ENCODE measurements around the gene ZIC1.

ZIC1 gene

GRCh38 chr3:147397155-147397874 lies 11.8 kb upstream of the ZIC1 start:
- no peak for DNase-seq

DNA sequence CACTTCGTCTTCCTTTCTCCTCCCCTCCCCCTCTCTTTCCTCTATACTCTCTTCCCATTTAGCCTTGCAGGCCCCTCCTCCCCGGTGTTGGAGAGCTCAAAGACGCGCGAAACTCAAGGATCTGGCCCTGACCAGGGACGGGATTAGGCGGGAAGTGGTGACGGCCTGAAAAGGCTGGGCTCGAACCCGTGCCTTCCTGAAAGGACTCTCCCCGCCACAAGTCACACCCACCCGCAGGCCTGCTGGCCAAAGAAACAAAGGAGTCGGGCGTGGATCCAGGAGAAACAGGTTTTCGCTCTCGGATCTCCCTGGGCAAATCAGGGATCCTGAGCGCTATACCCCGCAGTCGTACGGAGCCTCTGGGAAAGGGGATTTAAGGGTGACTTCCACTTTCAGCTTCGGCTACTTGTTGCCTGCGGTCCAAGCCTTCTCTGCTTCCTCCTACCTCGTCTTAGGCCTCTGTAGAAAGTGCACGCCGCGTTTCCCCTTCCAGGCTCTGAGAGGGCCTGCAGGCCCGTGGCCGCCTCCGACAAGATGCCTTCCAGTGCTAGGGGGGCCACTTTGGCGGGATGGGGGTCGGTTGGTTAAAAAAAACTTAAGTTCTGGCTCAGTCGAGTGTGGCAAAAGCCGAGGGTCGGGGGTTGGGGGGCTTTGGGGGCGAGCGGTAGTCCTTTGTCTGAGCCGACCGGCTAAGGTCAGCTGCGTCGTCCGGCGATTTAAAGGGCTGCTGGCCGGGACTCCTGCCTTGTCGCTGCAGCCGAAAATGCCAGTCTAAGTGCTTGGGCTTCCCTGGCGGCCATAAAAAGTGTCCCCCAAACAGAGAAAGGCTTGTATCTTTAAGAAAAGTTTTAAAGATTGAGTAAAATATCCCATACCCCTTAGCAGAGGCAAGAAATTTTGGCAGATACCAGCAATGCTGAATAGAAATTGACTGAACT lies 11.0 kb upstream of the ZIC1 start:
- DNase-seq = no peak

DNA sequence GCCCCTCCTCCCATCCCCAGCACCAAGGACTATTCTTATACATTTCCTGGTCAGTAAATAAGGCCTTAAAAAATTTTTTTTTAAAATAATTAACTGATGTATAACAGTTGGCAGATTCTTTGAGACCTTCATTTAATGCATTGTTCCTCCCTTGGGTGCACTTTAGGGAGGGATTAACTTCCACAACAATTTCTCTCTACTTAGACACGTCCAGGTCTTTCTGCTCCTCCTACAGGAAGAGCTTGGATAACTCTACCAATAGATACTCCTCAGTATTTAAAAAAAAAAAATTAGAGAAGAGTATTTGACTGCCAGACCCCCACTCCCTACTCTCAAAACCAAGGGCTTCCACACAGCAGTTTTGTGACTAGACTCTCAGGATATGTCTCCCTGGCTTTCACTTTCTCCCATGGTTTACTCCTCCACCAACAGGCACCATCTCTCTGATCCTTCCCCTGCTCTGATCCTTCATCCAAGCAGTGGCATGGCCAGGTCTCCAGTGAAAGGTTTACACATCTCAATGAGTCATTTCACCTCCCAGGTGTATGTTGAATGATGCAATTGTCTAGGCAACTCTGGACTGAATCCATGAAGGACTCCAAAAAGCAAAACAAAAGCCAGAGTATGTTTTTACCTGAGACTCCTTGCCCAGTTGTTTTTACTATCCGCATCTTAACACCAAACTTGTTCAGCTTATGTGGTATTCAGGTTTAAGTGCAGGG lies 10.2 kb upstream of the ZIC1 start:
- no peak for DNase-seq

- no peak for DNase-seq
Observed at GRCh38 chr3:147400111-147400510, 9.1 kb upstream of the ZIC1 start.

- no peak for DNase-seq
Observed at GRCh38 chr3:147400999-147401398, 8.2 kb upstream of the ZIC1 start.

DNA sequence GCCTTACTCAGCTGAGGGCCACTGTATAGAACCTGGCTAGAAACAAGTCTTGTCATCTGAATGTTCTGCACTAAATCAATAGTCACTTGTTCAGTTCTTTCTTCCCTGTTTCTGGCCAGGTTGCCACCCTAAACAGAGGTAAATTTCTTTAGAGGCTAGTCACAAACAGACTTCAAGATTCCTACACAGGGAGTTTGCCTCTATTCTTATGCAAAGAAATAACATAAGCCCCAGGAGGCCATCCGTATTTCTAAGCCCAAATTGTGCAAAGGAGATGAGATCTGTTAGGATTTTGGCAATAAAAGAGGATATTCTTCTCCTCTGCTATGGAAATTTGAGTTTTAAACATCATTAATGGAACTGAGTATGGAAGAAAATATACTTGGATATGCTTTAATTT lies 7.7 kb upstream of the ZIC1 start:
- no peak for DNase-seq

DNA sequence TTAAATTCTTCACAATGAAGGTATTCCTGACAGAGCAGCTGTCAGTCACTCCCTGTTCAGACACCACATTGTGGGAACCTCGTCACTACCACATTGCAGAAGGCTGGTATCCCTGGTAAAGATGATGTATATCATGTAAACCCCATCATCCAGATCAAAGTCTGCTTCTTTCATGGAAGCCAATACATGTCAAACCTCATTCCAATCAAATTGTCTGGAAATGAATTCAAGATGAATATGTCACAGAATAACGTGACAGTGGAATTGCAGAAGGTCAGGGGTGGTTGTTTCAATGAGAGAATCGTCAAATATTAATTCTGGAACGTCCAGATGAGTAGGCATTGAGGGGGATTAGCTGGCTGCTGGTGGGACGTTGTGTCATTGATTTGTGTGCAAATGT lies 7.0 kb upstream of the ZIC1 start:
- DNase-seq = no peak

DNA sequence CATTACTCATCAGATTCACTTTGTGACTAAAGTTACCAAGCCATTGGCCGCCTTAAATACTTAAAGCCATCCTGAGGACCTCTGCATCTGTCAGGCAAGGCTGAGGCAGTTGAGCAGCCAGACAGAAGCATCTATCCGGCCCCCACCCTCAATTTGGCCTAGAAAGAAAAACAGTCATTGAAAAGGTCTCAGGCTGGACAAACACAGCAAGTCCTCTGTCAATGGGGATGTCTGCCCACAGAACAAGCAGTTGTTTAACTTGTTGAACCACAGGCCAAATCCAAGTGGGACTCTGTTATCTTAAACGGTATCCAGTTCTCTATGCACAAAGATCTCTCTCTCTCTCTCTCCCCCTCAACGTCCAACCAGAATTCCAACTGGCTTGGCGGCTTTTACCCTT lies 5.7 kb upstream of the ZIC1 start:
- DNase-seq = no peak

DNA sequence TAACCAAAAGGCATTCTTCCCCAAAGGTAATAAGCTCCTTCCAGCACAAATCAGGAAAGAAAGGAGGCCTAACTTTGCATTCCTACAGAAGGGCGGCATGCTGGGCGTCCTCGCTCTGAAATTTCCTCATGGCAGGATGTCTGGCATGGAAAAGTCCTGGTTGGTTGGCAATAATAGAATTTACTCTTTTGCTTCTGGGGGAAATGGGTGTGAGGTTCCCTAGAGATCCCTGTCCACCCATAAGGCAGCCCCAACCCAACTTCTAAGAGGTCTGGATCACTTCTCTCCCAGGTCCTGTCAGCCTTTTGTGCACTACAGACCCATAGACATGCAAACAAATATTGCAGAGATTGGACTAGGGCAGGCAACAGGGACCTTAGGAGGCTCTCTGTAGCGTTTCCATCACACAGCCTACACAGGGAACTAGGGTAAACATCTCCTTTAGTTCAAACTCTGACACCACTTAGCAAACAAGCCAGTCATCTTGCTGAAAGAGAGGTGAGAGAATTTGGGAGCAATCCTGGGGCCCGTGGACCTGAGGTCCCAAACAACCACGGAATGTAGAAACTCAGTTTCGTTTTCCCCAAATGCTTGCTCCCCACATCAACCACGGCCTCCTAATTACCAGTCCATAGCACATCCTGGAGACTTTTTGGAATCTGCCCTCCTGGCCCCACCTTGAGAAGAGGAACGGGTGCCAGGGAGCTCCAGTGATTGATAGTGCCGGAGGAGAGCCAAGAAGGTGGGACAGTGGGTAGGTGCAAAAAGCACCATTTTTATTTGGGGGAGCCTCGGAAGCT lies 5.0 kb upstream of the ZIC1 start:
- no peak for DNase-seq

DNA sequence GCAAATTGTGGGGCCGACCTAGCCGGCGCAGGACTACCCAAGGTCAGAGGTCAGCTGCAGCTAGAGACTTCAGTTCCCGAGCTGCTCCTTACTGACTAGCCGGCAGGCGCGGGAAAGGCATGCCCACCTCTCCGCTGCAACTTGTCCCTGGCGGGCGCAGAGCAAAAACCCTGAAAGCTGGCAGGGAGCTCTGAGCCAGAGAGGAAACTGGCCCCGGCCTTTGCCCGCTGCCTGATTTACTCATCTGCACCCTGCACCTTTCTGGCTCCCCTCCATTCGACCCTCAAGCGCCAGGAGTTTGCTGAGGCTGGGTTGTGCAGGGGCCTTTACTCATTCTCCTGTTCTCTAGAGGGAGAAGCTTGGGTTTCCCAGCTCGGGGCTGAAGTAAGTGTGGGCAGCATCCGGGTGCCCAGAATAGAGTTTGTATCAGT lies 4.3 kb upstream of the ZIC1 start:
- DNase-seq = no peak

GRCh38 chr3:147405231-147406027 lies 3.7 kb upstream of the ZIC1 start:
- no peak for DNase-seq

DNA sequence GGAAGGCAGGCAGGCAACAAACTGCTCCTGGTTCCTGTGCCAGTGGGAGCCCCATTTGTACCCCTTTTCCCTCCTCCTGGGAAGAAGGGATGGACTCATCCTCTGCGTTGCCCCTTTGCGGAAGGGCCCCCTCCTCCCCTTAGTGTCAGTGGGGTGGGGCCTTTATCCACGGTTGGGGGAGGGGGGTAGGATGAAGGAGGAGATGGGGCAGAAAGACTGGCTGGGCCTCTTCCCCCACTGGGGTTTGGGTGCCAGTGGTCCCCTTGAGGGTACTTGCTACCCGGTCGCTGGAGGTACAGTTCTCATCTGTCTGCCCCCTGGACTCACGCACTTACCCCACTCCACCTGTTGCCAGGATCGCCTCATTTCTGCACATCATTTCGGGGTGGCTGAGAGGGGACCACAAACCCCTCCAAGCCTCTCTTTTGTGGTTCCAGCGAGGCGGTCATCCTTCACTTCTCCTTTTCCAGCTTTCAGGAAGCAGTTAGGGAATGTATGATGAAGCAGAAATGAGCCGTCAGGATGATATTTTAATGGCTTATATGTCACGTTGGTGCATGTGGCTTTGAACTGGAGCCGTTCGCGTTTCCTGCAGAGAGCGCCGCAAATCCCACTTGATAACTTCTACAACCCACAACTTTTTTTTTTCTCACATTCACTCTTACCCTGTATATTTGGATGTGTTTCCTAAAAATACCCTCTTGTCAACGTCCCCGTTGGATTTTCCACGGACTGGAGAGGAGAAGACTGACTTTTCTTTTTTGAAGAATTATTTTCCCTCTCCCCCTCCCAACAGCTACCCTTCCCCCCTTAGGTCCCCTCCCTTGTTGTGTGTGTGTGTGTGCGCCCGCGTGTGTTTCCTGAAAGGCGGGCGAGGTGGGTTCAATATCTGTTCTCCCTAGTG lies 2.9 kb upstream of the ZIC1 start, which contains the start of gene ZIC4:
Gene ZIC4 (minus strand): TSS at position 516 of the 904 bp plus-strand sequence. CDS start 3,746 bp downstream, outside the sequence.
- no peak for DNase-seq

- no peak for DNase-seq
Observed at GRCh38 chr3:147407114-147407497, 2.1 kb upstream of the ZIC1 start.

GRCh38 chr3:147407498-147408187 lies 1.5 kb upstream of the ZIC1 start:
- no peak for DNase-seq

DNA sequence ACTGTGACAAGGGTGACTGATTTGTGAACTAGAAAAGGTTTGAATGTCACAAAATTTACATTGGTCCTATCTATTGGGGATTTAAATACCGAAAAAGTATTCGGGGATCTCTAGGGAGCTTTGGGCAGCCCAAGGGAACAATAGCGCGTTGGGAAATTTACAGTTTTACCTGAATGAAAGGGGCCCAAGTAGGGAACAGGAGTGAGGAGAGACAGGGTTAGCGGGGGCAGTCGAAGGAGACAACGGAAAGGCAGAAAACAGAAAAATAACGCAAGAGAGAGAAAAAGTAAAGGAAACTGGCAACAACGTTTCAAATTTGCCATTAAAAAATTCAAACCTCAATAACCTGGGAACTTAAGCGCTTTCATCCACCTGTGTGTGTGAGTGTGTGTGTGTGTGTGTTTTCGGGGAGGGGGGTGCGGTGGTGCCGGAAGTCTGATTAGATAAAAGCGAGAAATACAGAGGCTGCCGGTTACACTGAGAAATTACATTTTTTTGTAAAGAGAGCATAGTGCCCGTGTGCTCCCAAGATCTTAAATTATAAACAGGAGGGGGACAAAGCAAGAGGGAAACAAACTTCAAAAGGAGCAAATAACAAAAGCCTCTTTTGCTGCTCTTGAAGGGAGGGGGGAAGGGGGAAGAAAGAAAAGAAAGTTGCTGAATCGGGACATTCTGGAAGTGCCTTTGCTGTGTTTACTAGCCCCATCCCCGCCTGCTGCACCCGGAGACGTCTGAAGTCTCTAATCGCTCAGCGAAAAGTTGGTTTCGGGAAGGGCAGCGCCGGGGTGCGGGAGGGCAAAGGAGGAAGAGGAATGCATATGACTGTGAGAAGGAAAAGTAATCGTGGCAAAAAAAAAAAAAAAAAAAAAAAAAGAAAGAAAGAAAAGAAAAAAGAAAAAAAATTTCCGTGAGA lies 721 bp upstream of the ZIC1 start:
- no peak for DNase-seq

DNA sequence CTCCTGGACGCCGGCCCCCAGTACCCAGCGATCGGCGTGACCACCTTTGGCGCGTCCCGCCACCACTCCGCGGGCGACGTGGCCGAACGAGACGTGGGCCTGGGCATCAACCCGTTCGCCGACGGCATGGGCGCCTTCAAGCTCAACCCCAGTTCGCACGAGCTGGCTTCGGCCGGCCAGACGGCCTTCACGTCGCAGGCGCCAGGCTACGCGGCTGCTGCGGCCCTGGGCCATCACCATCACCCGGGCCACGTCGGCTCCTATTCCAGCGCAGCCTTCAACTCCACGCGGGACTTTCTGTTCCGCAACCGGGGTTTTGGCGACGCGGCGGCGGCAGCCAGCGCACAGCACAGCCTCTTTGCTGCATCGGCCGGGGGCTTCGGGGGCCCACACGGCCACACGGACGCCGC lies 956 bp downstream of the ZIC1 start:
- no peak for DNase-seq

DNA sequence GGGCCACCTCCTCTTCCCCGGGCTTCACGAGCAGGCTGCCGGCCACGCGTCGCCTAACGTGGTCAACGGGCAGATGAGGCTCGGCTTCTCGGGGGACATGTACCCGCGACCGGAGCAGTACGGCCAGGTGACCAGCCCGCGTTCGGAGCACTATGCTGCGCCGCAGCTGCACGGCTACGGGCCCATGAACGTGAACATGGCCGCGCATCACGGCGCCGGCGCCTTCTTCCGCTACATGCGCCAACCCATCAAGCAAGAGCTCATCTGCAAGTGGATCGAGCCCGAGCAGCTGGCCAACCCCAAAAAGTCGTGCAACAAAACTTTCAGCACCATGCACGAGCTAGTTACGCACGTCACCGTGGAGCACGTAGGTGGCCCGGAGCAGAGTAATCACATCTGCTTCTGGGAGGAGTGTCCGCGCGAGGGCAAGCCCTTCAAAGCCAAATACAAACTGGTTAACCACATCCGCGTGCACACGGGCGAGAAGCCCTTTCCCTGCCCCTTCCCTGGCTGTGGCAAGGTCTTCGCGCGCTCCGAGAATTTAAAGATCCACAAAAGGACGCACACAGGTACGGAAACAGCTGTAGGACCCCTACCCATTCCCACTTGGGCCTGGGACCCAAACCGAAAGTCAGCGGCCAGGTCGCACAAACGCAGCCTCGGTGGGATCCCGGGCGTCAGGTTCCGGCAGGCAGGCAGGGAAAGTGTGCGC lies 1.5 kb downstream of the ZIC1 start:
- DNase-seq = no peak

GRCh38 chr3:147411238-147411814 lies 2.2 kb downstream of the ZIC1 start:
- DNase-seq = no peak

All from CD4-positive, alpha-beta T cell treated with Interleukin-12 subunit alpha and Interleukin-12 subunit beta, for 1 hour (primary cell).